PC-3 (cell line): ENCODE measurements around the gene EGLN2. TPM values are rescaled to one million over a fixed set of nuclear protein-coding genes. Genes with fewer than 3 reads are reported as not detected.

ENCODE experiments used
- ATAC-seq: fragments of 200-7000 bp; cut with Tn5 transposase; 2 replicates; pipeline ENCODE4 v1.9.1; 2020; ENCODE audit warnings: mild to moderate bottlenecking, moderate library complexity
- BruUV-seq: library from RNA; stranded (reverse); fragments of 400-500 nt; replicated peaks from 2 replicates; lab custom pipeline; 2021; lab: Mats Ljungman, UMichigan
- CTCF ChIA-PET: fragments of 300-600 bp; sonication (Branson Sonifier 250); formaldehyde crosslinking; loops from one replicate; lab custom pipeline; 2022; ENCODE audit warnings: antibody characterized with exemption; lab: Charles Lee
- POLR2A ChIA-PET: fragments of 300-600 bp; sonication (Branson Sonifier 250); formaldehyde crosslinking; loops from one replicate; lab custom pipeline; 2022; ENCODE audit warnings: antibody characterized with exemption; ENCODE audit not compliant: unreplicated experiment; lab: Charles Lee
- DNase-seq: peaks from one replicate; pipeline ENCODE4 v3.0.0-alpha.2; 2015
- H2AFZ ChIP-seq: fragments of 300-600 bp; sonication (generic); 2 replicates; pipeline ENCODE4 v1.6.0; 2016; ENCODE audit warnings: antibody characterized with exemption, low read length
- H3F3A ChIP-seq: fragments of 300-600 bp; sonication (generic); one replicate; pipeline ENCODE4 v1.6.0; 2017; ENCODE audit warnings: antibody characterized with exemption, low read length, control low read depth, mild to moderate bottlenecking; ENCODE audit not compliant: unreplicated experiment
- H3K27ac ChIP-seq: fragments of 300-600 bp; sonication (generic); 2 replicates; pipeline ENCODE4 v1.5.1; 2016; ENCODE audit warnings: mild to moderate bottlenecking, low read length
- H3K27me3 ChIP-seq: fragments of 300-600 bp; sonication (generic); 2 replicates; pipeline ENCODE4 v1.6.1; 2016; ENCODE audit warnings: low read length, mixed read lengths
- H3K36me3 ChIP-seq: fragments of 300-600 bp; sonication (generic); 2 replicates; pipeline ENCODE4 v1.6.1; 2016; ENCODE audit warnings: low read depth, mixed run types, low read length, mixed read lengths
- H3K4me1 ChIP-seq: fragments of 300-600 bp; sonication (generic); 2 replicates; pipeline ENCODE4 v1.5.1; 2016; ENCODE audit warnings: low read length; ENCODE audit not compliant: insufficient read depth
- H3K4me2 ChIP-seq: fragments of 300-600 bp; sonication (generic); 2 replicates; pipeline ENCODE4 v1.6.0; 2016; ENCODE audit warnings: low read length
- H3K4me3 ChIP-seq: fragments of 300-600 bp; sonication (generic); 2 replicates; pipeline ENCODE4 v1.5.1; 2016; ENCODE audit warnings: mild to moderate bottlenecking, low read length, mixed read lengths
- H3K79me2 ChIP-seq: fragments of 300-600 bp; sonication (generic); 2 replicates; pipeline ENCODE4 v1.6.1; 2017; ENCODE audit warnings: low read length, mixed read lengths
- H3K9ac ChIP-seq: fragments of 300-600 bp; sonication (generic); 2 replicates; pipeline ENCODE4 v1.6.0; 2016; ENCODE audit warnings: mild to moderate bottlenecking, low read length
- H3K9me2 ChIP-seq: fragments of 300-600 bp; sonication (generic); replicated peaks from 2 replicates; pipeline ENCODE4 v1.6.1; 2016; ENCODE audit warnings: mixed run types, low read length, mixed read lengths
- H3K9me3 ChIP-seq: fragments of 300-600 bp; sonication (generic); 2 replicates; pipeline ENCODE4 v1.6.1; 2016; ENCODE audit warnings: low read length, mixed read lengths
- H4K20me1 ChIP-seq: fragments of 300-600 bp; sonication (generic); 2 replicates; pipeline ENCODE4 v1.6.1; 2016; ENCODE audit warnings: low read length, mixed read lengths
- EZH2 ChIP-seq: fragments of 300-600 bp; sonication (generic); IDR thresholded peaks from one replicate; pipeline ENCODE4 v1.6.1; 2017; ENCODE audit warnings: antibody characterized with exemption, mild to moderate bottlenecking, low read length; ENCODE audit not compliant: unreplicated experiment
- EZH2phosphoT487 ChIP-seq: fragments of 300-600 bp; sonication (generic); IDR thresholded peaks from 2 replicates; pipeline ENCODE4 v1.6.1; 2018; ENCODE audit warnings: mild to moderate bottlenecking, antibody characterized with exemption, low read length, borderline replicate concordance
- intact Hi-C: fragments of 100-400 bp; cut with micrococcal nuclease; formaldehyde crosslinking; loops from 2 replicates; pipeline ENCODE4 v1.9.0; 2023
- total RNA-seq: library from RNA; depleted of rRNA; stranded (reverse); fragments of >200 nt; gene quantifications from 2 replicates; pipeline ENCODE4 v1.2.3, GENCODE V29; 2014
- TF ChIP-seq, protein P1 (sequence below): fragments of 300-600 bp; sonication (generic); conservative IDR thresholded peaks from 2 replicates; pipeline ENCODE4 v1.5.1; 2017; ENCODE audit warnings: antibody characterized with exemption, low read depth, mild to moderate bottlenecking, low read length

EGLN2 gene
- total RNA-seq, 1 experiment from 2014 or later, result 36.6 TPM

- Histone ChIP-seq H3K4me3 (no peak overlapping the region), H3K27ac (no peak overlapping the region), H2AFZ (no peak overlapping the region), H3K27me3 (no peaks in the 10 kb centered on the region), H3K79me2 (no peaks in the 10 kb centered on the region), H3F3A (no peaks in the 10 kb centered on the region), H4K20me1 (no peaks in the 10 kb centered on the region), H3K9me3 (no peaks in the 10 kb centered on the region), H3K36me3 (no peaks in the 10 kb centered on the region), H3K4me2 (no peak overlapping the region), H3K9me2 (no peaks in the 10 kb centered on the region), H3K9ac (no peak overlapping the region), H3K4me1 (peaks cover 13% of the 10 kb centered on the region; the same call in 1 of the 2 replicates)
- TF ChIP-seq EZH2phosphoT487 (no peak), EZH2 (no peak)
- TF ChIP-seq, protein P1, sequence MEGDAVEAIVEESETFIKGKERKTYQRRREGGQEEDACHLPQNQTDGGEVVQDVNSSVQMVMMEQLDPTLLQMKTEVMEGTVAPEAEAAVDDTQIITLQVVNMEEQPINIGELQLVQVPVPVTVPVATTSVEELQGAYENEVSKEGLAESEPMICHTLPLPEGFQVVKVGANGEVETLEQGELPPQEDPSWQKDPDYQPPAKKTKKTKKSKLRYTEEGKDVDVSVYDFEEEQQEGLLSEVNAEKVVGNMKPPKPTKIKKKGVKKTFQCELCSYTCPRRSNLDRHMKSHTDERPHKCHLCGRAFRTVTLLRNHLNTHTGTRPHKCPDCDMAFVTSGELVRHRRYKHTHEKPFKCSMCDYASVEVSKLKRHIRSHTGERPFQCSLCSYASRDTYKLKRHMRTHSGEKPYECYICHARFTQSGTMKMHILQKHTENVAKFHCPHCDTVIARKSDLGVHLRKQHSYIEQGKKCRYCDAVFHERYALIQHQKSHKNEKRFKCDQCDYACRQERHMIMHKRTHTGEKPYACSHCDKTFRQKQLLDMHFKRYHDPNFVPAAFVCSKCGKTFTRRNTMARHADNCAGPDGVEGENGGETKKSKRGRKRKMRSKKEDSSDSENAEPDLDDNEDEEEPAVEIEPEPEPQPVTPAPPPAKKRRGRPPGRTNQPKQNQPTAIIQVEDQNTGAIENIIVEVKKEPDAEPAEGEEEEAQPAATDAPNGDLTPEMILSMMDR, result no peak
- ChIA-PET CTCF (no interaction called here), POLR2A (no interaction called here)
- no TSS peak for BruUV-seq
- intact Hi-C loops, result no loop called here
- ATAC-seq, result no peak
- no peak for DNase-seq
Measured at GRCh38 chr19:40775632-40776022, 23.4 kb upstream of the EGLN2 start.

- POLR2A ChIA-PET, result no interaction called here
- H3K79me2 ChIP-seq, result no peaks in the 10 kb centered on the region
- no peak overlapping the region for H3K27ac ChIP-seq
- H3K36me3 ChIP-seq, result no peaks in the 10 kb centered on the region
- DNase-seq (no peak), ATAC-seq (no peak)
- intact Hi-C loops, result no loop called here
- no TSS peak for BruUV-seq
- H3K4me1 ChIP-seq, result peaks cover 13% of the 10 kb centered on the region; the same call in 1 of the 2 replicates
- H3K4me3 ChIP-seq, result no peak overlapping the region
- no peaks in the 10 kb centered on the region for H3K9me3 ChIP-seq
- no peaks in the 10 kb centered on the region for H4K20me1 ChIP-seq
- no peaks in the 10 kb centered on the region for H3F3A ChIP-seq
- H2AFZ ChIP-seq, result no peak overlapping the region
- H3K27me3 ChIP-seq, result no peaks in the 10 kb centered on the region
- H3K9me2 ChIP-seq, result no peaks in the 10 kb centered on the region
- no peak overlapping the region for H3K9ac ChIP-seq
- TF ChIP-seq, protein P1, result no peak
- TF ChIP-seq EZH2, result no peak
- no peak for TF ChIP-seq EZH2phosphoT487
- 0 out of 2 replicates have a peak overlapping the region, but pooled peaks have one; percentile 98 for H3K4me2 ChIP-seq
- CTCF ChIA-PET, result no interaction called here
Measured at GRCh38 chr19:40776364-40776763, 22.6 kb upstream of the EGLN2 start.

DNA sequence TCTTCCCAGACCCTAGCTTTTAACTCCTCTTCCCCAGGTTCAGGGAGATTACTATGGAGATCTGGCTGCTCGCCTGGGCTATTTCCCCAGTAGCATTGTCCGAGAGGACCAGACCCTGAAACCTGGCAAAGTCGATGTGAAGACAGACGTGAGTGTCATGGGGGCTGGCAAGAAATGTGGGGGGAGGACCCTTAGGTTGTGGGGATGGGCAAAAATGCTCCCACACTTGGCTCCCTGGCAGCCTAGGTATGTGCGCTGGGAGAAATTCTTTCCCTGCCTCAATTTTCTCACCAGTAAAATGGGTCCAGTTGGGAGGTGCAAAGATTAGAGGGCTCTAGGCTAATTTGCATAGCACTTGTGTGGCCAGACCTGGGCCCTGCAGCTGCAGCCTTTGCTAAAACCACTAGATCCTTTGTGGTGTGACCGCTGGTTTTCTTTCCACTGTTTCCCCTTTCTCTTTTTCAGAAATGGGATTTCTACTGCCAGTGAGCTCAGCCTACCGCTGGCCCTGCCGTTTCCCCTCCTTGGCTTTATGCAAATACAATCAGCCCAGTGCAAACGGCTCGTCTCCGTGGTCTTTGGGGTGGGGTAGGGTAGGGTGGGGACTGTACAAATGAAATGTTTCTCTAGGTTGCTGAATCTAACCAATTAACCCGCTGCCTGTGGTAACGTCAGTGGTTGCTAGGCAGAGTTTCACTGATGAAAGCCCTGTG is 21.9 kb upstream of the EGLN2 start:
- peak overlapping the region; percentile 98 for H3K4me2 ChIP-seq
- H3K36me3 ChIP-seq, result no peaks in the 10 kb centered on the region
- TF ChIP-seq EZH2phosphoT487, result no peak
- no TSS peak for BruUV-seq
- intact Hi-C loops, result no loop called here
- no peaks in the 10 kb centered on the region for H3K27me3 ChIP-seq
- DNase-seq, result peak; percentile 85
- peak; percentile 76 for ATAC-seq
- POLR2A ChIA-PET, result interaction anchor here (0.5 to 1.0 kb wide), 3 partner anchors 12 to 1073 kb away, joined by 3 to 7 read pairs (median 3); partner anchors contain the start of genes ACTMAP and SNRPA
- H3F3A ChIP-seq, result no peaks in the 10 kb centered on the region
- H3K9ac ChIP-seq, result peak overlapping the region; percentile 58
- no peaks in the 10 kb centered on the region for H4K20me1 ChIP-seq
- peak overlapping the region; percentile 74 for H3K4me3 ChIP-seq
- peaks cover 13% of the 10 kb centered on the region; the same call in 1 of the 2 replicates for H3K4me1 ChIP-seq
- H3K9me2 ChIP-seq, result no peaks in the 10 kb centered on the region
- CTCF ChIA-PET, result interaction anchor here (0.7 to 0.8 kb wide), 2 partner anchors 22 to 131 kb away, joined by 3 read pairs; partner anchors contain the start of gene EGLN2
- no peaks in the 10 kb centered on the region for H3K79me2 ChIP-seq
- no peaks in the 10 kb centered on the region for H3K9me3 ChIP-seq
- peak overlapping the region; percentile 95 for H2AFZ ChIP-seq
- H3K27ac ChIP-seq, result peak overlapping the region; percentile 72
